Activated CD8-positive, alpha-beta memory T cell treated with anti-CD3 and anti-CD28 coated beads, Interleukin-2, amount 50 U/mL, for 48 hours (primary cell): ENCODE measurements around the gene PLEKHA6.

ENCODE experiments used
- DNase-seq: peaks from one replicate; pipeline ENCODE4 v3.0.0-alpha.2; 2020

Gene PLEKHA6

DNA sequence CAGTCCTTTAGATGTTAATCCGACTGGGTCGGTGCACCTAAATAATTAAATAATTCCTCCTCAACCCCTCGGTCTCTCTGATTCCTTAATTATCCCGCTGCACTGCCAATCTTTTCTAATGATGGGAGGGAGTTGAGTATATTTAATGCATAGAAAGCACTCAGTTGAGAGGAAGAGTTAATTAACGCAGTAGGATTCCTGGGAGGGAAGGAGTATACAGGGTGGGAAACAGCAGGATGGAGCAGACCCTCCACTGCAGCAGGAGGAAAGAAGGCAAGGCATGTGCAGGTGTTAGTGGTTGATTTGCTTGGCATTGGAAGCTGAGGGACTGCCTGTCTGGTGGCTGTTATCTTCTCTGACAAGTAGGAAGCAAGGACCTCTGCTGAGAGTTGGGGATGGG, 183.7 kb downstream of the PLEKHA6 start:
- DNase-seq: no peak

DNA sequence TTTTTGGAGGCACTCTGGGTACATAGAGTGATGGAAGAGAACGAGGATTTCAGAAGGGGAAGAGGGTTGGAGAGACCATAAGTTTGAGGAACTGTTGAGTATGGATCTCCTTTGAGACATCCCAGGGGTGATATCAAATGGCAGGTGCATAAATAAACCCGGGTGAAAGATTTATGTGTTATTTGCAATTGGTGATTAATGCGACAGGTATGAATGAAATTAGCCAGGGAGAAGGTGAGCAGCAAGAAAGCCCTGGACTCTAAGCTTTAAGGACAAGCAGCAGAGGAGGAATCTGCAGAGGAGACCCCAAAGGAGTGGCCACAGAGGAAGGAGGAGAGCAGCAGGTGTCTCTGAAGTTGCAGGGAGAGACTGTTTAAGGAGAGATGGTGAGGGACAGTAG, 184.8 kb downstream of the PLEKHA6 start:
- DNase-seq: no peak

DNA sequence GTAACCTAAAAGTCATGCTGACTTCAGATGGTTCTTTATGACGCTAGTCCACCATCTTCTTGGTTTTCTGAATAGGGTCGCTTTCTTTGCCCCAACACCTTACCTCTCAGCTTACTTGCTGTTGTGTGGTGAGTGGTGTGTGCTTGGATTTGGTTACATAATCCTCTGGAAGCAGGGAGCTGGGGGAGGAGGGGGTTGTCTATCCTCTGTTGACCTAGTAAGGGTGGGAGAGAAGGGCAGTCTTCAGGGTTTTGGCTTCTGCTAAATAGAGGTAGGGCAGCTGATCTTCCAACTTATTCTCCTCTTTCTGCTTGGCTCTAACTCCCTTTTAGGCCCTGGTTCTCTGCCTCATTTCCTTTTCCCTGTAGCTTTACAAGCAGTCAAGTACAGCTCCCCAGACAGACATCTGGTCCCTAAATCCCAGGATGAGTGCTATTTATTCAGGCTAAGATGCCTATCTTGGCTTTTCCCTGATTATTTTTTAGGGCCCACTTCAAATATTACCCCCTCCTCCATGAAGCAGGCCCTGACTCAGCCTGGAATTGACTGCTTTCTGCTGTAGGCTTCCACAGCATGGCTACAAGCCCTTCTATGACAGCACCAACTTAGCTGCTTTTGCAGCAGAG, 187.2 kb downstream of the PLEKHA6 start:
- no peak for DNase-seq

DNA sequence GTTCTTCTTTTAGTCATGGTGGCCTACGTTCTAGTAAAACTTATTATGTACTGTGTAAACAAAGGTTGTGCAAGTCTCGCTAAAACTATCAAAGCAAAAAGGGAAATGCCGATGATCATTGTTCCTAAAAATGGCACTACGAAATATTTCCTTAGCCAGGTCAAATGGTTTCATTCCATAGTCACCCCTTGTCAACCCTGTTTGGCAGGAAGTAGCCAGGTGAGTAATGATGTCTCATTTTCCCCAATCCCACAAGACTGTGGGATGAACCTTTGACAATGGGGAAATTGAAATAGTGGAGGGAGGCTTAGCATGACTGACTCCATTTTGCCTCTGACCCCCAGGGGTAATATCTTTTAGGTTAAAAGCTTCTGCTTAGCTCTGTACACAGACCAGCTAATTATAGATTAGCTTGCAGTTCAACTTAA, 188.0 kb downstream of the PLEKHA6 start:
- DNase-seq: no peak

DNA sequence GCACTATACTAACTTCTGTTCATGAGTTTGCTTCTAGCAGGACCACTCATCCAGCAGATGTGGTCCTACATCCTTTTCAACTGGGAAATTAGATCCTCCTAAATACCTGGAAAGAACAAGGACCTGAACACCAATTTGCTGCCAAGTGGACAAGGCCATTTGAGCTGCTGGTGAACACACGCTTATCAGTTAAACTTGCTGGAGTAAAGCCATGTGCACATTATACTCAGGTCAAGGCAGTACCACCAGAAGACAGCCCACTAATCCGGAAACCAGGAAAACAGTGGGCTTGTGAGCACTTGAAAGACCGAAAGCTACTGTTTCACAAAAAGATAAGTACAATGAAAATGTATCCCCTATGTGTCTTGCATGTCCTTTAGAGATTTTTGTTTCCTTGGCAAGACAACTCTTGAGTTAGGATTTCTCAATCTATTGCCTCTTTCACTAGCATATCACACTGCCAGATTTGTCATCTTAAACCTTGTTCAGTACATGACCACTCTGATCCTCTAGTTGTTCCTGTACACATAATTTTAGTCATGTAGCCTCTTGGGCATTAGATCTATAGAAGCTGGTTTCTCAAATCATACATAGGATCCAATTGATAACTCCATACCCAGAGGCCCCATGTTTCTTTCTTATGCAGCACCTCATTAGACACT, 189.1 kb downstream of the PLEKHA6 start:
- no peak for DNase-seq

DNA sequence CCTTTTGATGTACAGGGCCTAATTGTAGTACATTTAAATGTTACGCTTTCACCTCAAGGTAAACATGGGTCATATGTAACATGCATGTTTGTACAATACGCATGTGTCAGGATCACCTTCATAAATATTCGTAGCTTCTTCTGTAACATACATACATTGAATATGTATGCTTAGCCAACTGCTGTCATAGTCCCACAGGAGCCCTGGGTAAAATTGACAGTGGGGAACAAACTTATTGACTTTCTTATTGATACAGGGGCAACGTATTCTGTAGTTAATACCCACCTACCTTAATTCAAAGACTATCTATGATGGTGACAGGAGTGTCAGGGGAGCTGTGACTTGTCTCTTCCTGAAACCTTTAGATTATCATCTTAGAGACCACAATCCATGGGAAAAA, 189.9 kb downstream of the PLEKHA6 start:
- no peak for DNase-seq
